ENCODE measurements around the gene ATP12A.

The ATP12A gene

GRCh38 chr13:24738366-24738847 lies 58.2 kb downstream of the ATP12A start:
- no peak for DNase-seq

GRCh38 chr13:24740014-24740890 lies 60.0 kb downstream of the ATP12A start:
- no peak for DNase-seq

DNA sequence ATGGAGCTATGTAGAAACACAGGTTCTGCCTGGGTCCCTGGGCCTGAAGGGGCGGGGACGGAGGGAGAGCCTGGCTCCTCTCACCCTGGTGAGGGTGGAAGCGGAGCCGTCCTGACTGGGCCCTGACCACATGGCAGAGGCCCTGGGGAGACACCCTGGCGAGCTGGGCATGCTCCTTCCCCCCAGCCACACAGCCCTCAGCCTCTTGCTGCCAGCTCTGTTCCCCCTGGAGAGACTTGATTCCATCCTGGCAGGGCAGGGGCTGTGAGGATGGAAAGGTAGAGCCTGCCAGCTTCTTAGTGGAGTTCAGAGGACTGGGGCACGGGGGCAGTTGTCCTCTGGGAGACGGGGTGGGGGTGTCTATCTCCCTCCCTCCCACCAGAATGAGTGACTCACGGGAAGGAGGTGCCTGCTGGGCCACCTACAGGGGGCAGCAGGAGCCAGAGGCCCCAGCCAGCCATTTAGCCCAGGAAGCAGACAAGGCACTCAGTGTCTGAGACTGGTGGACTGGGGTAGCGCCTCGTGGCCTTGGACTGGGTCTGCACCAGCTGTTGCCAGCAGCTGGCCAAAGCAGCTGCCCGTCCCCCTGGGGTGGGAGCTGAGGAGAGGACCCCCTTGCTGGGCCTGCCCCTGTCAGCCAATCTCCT lies 60.9 kb downstream of the ATP12A start:
- DNase-seq = no peak

GRCh38 chr13:24741791-24742190 lies 61.6 kb downstream of the ATP12A start:
- no peak for DNase-seq

DNA sequence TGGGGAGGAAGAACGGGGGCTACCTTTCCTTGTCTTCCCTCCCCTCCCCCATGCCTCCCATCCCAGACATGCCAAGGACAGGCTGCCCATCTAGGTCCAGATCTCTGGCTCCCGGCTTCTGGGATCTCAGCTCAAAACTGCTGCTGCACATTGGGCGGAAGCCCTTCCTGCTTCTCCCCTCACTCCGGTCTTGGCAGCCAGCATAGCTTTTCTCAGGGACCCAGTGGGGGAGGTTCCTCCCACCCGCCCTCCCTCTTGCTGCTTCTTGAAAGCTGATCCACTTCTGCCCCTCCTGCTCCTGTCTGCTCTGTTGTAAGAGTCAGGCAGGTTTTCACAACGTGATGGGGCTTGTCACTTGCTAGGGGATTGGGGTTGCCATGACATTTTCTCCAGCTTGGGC lies 62.1 kb downstream of the ATP12A start:
- no peak for DNase-seq

GRCh38 chr13:24742977-24743376 lies 62.8 kb downstream of the ATP12A start:
- no peak for DNase-seq

- no peak for DNase-seq
Observed at GRCh38 chr13:24744247-24744646, 64.0 kb downstream of the ATP12A start.

GRCh38 chr13:24745516-24745860 lies 65.3 kb downstream of the ATP12A start:
- no peak for DNase-seq

GRCh38 chr13:24745861-24746617 lies 65.8 kb downstream of the ATP12A start:
- DNase-seq = no peak

DNA sequence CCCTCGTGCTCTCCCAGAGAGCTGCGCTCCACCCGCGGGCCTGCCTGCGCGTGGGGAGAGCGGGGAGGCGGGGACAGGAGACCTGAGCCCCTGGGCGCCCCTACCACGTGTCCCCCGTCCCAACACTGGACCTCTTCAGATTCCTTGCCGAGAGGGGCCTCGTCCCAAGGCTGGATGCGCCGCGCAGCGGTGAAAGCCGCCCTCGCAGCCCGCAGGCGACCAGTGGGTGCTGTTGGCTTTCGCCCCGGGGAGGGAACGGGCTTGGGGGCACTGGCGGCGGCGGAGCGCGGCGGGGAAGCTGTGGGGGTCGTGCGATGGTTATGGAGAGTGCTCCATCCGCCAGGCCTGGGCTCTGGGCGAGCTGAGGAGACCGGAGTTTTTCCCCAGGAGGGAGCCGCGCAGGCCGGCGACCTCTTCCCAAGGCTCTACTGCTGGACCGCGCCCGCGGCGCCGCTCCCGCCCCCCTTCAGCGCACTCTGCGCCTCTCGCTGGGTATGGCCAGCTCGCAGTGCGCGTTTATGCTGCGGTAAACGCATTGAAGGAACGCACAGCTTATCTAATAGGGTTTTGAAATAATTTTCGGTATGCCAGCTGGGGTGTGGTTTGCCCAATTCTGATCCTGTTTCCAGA lies 66.5 kb downstream of the ATP12A start:
- DNase-seq = no peak

- DNase-seq = no peak
Observed at GRCh38 chr13:24747248-24748060, 67.2 kb downstream of the ATP12A start.

- no peak for DNase-seq
Observed at GRCh38 chr13:24748061-24748400, 67.8 kb downstream of the ATP12A start.

DNA sequence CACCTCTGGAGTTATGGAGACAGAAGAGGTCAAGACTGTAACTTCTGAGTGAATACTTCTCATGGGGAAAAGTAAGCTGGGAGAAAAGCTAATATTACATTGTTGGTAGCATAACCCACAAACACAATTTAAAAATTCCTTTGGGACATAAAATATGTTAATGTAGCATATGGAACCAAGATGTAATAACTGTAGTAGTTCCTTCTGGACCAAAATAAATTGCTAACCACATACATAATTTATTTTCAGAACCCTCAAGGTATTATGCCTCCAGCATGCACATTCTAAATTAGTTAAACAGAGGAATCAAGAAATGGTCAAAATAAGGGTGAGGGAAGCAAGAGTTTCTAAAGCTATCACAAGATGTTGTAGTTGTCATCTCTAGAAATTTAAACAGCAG lies 79.0 kb downstream of the ATP12A start:
- DNase-seq = no peak

Data from NCI-H2029 treated with DMSO at 0.1 percent for 48 hours (cell line).